Measurements from ENCODE around the gene NOP14. TPM values are rescaled to one million over a fixed set of nuclear protein-coding genes. Genes with fewer than 3 reads are reported as not detected.
"Not testable (repeated sequence)": the region's sequence is repeated elsewhere in the genome, so short reads cannot be mapped to it uniquely, and the experiment has no call there.

Gene NOP14
- 33.7 and 43.6 TPM in 2 replicates for total RNA-seq

DNA sequence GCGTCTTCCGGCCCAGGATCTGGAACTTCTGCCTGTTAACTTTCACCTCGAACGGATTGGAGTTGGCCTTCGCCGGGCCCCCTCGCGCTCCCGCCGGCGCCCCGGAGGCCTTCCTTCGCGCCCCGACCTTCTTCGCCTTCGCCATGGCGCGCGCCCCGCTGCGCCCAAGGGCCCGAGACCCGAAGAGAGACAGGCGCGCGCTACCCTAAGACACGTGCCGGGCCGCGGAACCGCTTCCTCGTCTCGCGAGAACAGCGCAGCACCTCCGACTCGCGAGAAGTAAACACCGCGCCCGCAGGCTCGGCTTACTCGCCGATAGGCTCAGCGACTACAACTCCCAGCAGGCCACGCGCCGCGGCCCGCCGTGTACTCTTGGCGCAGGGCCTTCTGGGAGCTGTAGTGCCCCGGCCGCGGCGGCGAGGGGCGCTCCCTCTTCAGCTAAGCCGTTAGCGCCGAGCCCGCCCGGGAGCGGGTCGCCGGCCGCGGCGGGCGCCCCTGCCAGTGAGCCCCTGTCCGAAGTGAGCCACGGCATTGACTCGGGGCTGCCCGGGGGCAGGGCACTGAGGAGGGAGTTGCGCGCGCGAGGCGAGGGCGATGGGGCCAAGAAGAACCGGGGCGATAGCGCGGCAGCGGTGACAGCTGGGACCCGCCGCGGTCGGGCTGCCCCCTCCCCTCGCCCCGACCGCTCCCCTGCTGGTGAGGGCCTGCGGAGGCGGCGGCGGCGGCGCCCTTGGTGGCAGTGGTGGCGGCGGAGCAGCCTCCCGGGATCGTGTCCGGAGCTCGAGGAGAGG lies at the start of gene NOP14, which contains the start of gene GRK4:
TSS of gene NOP14 (minus strand) at position 232 of the 791 bp plus-strand sequence. CDS start at position 145, 87 bp downstream.
TSS of gene GRK4 (plus strand) at position 397 of the 791 bp plus-strand sequence. CDS start 500 bp downstream, outside the sequence.
- peak; percentile 95 for DNase-seq (ENCODE audit: low read depth, low spot score)

- DNase-seq (ENCODE audit: low read depth, low spot score), result no peak
Measured at GRCh38 chr4:3011456-3012220, 48.4 kb upstream of the NOP14 start.

GRCh38 chr4:3010998-3011397 lies 47.8 kb upstream of the NOP14 start:
- DNase-seq (ENCODE audit: low read depth, low spot score), result no peak

- no peak for DNase-seq (ENCODE audit: low read depth, low spot score)
Measured at GRCh38 chr4:3010577-3010976, 47.4 kb upstream of the NOP14 start.

- DNase-seq (ENCODE audit: low read depth, low spot score), result no peak
Measured at GRCh38 chr4:3009422-3009821, 46.2 kb upstream of the NOP14 start.

DNA sequence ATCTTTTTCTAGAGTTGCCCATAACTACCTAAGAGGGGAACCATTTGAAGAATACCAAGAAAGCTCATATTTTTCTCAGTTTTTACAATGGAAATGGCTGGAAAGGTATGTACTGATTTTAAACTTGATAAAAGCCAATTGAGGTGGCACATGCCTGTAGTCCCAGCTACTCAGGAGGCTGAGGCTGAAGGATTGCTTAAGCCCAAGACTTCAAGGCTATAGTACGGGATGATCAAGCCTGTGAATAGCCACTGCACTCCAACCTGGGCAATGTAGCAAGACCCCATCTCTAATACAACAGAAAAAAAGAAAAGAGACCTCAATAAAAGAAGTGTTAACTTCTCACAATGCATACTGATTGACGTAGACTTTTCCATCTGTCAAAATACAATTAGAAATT lies 44.5 kb upstream of the NOP14 start:
- DNase-seq (ENCODE audit: low read depth, low spot score), result no peak

DNA sequence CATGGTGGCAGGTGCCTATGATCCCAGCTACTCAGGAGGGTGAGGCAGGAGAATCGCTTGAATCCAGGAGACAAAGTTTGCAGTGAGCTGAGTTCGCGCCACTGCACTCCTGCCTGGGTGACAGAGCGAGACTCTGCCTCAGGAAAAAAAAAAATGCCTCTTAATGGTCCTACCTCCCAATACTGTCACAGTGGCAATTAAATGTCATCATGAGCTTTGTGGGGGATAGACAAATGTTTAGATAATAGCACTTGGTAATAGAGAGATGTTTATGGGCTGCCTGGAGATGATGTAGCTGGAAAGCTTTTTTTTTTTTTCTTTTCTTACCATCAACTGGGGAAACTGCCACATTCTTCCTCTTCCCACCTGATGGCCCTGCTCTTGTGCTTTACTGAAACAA lies 33.2 kb upstream of the NOP14 start:
- no peak for DNase-seq (ENCODE audit: low read depth, low spot score)

- DNase-seq (ENCODE audit: low read depth, low spot score), result no peak
Measured at GRCh38 chr4:2995546-2996265, 32.5 kb upstream of the NOP14 start.

DNA sequence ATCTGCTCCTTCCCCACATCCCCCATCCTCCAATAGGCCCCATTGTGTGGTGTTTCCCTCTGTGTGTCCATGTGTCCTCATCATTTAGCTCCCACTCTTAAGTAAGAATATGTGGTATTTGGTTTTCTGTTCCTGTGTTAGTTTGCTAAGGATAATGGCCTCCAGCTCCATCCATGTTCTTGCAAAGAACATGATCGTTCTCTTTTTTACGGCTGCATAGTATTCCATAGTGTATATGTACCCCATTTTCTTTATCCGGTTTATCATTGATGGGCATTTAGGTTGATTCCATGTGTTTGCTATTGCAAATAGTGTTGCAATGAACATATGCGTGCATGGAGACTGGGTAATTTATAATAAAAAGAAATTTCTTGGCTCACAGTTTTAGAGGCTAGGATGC lies 31.7 kb upstream of the NOP14 start:
- DNase-seq (ENCODE audit: low read depth, low spot score), result no peak

DNA sequence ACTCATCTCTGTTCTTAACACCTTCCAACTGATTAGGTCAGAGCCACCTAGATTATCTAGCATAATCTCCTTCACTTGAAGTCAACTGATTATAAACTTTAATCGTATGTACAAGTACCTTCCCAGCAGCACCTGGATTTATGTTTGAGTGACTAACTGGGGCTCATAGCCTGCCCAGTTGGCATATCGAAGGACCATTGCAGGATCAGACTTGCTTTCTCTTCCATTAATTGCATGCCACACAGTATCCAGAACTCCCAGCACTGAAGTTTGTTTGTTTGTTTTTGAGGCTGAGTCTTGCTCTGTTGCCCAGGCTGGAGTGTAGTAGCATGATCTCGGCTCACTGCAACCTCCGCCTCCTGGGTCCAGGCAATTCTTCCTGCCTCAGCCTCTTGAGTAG lies 28.0 kb upstream of the NOP14 start:
- DNase-seq (ENCODE audit: low read depth, low spot score), result no peak

DNA sequence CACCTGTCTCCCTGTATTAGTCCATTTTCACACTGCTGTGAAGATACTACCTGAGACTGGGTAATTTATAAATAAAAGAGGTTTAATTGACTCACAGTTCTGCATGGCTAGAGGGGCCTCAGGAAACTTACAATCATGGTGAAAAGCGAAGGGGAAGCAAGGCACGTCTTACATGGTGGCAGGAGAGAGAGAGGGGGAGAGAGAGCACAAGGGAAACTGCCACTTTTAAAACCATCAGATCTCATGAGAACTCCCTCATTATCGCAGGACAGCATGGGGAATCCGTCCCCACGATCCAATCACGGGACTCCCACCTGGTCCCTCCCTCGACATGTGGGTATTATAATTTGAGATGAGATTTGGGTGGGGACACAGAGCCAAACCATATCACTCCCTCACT lies 20.5 kb upstream of the NOP14 start:
- DNase-seq (ENCODE audit: low read depth, low spot score), result not testable (repeated sequence)

DNA sequence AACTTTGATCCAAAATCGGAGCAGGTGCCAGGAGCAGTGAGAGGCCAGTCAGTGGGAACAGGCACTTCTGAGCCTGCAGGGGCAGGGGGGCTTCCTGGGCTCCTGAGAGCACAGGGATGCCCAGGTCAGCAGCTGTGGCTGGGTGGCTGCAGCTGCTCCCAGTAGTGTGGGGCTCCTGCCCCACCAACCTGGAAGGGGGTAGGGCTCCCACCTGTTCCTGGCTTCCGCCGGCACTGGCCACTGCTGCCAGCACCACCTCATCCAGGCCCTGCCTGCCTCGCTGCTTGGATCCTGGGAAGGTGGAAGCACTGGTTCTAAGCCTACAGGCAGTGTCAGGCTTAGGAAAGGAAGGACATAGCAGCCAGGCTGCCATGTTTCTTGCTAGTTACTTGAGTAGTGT lies 18.8 kb upstream of the NOP14 start:
- no peak for DNase-seq (ENCODE audit: low read depth, low spot score)

GRCh38 chr4:2981256-2981819 lies 18.1 kb upstream of the NOP14 start:
- DNase-seq (ENCODE audit: low read depth, low spot score), result no peak

DNA sequence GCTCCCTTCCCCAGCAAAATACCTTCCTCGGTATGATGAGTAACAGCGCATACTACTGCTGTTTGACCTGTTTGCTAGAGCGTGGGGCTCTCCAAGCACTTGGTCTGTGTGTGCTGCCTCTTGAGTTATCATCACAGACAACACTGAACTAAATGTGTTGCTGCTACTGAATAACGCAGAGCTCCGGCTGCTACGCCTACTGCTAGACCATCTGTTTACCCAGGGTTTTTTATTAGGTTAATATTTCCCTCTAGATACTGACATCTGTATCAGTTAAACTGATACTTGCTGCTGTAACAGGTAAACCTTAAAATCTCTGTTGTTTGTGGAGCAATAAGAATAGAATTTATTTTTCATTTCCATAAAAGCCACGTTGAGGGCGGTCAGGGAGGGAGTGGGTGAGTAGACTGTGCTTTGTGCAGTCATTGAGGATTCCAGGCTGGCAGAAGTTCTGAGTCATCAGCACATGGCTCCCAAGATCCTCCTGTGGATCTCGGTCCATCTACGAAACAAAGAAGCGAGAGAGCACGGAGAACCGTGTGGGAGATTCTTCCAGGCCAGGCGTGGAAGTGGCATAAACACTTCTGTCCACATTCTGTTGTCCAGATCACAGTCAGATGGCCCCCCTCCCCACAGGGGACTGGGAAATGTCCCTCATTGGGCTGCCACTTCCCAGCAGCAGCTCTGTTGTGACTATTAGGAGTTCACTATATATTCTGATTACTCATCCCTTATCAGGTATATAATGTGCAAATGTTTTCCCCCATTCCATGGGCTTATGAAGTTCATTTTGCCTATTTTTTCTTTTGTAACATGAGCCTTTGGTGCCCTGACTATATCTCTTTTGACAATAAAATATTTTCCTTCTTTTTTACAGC lies 14.2 kb upstream of the NOP14 start:
- DNase-seq (ENCODE audit: low read depth, low spot score), result no peak

- DNase-seq (ENCODE audit: low read depth, low spot score), result no peak
Measured at GRCh38 chr4:2971275-2971674, 8.1 kb upstream of the NOP14 start.

- peak; percentile 64 for DNase-seq (ENCODE audit: low read depth, low spot score)
Measured at GRCh38 chr4:2968381-2968780, 5.2 kb upstream of the NOP14 start.

GRCh38 chr4:2965262-2965661 lies 2.1 kb upstream of the NOP14 start:
- no peak for DNase-seq (ENCODE audit: low read depth, low spot score)

- DNase-seq (ENCODE audit: low read depth, low spot score), result no peak
Measured at GRCh38 chr4:2964706-2965258, 1.6 kb upstream of the NOP14 start.

DNA sequence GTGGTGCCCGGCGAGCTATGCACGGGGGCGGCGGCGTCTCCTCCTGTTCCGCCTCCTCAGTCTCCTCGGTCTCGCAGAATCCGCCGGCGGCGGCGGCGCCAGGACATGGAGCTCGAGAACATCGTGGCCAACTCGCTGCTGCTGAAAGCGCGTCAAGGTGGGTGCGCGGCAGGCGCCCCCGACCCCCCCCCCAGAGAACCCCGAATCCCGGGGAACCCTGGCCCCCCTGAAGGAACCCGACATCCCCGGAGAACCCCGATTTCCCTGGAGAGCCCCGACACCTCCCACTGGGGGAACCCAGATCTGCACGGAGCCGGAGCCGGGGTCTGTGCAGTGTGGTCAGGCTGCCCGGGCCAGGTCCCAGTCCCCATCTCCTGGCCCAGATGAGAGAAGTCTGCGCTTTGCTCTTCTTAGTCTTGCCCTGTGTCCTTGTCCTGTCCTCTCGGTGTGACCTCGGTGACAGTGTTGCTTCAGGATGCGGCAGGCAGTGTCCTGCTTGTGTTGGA lies 813 bp upstream of the NOP14 start:
- peak; percentile 17 for DNase-seq (ENCODE audit: low read depth, low spot score)

DNA sequence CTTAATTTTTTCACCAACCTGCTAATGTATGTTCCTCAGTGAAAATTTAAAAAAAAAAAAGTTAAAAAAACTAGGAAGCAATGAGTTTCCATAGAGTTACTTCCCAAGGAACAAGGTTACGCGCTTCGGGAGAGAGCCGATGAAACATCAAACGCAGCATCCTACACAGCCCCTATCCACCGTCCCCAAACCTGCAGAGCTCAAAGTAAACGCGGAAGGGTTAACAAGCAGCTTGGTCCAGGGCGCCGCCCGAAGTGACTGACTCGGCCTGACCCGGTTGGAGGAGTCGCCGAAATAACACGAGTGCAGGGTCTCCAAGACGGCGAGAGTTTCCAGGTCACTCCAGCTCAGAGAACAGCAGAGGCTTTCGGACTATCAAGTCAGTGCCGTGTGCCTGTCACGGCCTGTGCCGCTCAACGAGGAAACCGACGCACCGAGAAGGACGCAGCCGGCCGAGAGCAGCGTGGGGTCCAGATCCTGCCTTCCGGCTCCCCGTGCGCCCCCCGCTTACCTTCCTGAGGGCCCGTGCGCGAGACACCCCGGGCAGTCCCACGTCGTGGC lies 512 bp downstream of the NOP14 start:
- DNase-seq (ENCODE audit: low read depth, low spot score), result no peak

All from pulmonary artery endothelial cell (primary cell).